Sigmoid colon (tissue), 7 donors: ENCODE data around the gene DIP2C. TPM values are rescaled to one million over a fixed set of nuclear protein-coding genes. Genes with fewer than 3 reads are reported as not detected.
"Not testable (repeated sequence)": the region's sequence is repeated elsewhere in the genome, so short reads cannot be mapped to it uniquely, and the experiment has no call there.

ENCODE experiments used
- DNase-seq: peaks from one replicate; pipeline ENCODE4 v3.0.0-alpha.2; 2019
- H3K27ac ChIP-seq, 4 donors: fragments of 200-600 bp; sonication (generic); one replicate each; pipeline ENCODE4 v1.5.1; 2016 to 2019; ENCODE audit warnings: mild to moderate bottlenecking in 1 of 4
- H3K27me3 ChIP-seq, 3 donors: fragments of 200-600 bp; sonication (generic); one replicate each; pipeline ENCODE4 v1.5.1; 2019; ENCODE audit warnings: mild to moderate bottlenecking in 1 of 3
- H3K36me3 ChIP-seq, 4 donors: fragments of 200-600 bp; sonication (generic); one replicate each; pipeline ENCODE4 v1.5.1; 2016 to 2019
- H3K4me1 ChIP-seq, 4 donors: fragments of 200-600 bp; sonication (generic); one replicate each; pipeline ENCODE4 v1.5.1; 2017 to 2019
- H3K4me3 ChIP-seq, 4 donors: fragments of 200-600 bp; sonication (generic); one replicate each; pipeline ENCODE4 v1.5.1; 2017 to 2019; ENCODE audit warnings: mild to moderate bottlenecking in 2 of 4, moderate library complexity in 1 of 4
- H3K9me3 ChIP-seq, 4 donors: fragments of 200-600 bp in 3 of 4; sonication (generic) in 3 of 4; one replicate each; pipeline versions ENCODE4 v1.5.1 to v1.6.1; 2013 to 2019
- EP300 ChIP-seq, 4 donors: sonication (generic); formaldehyde crosslinking; IDR thresholded peaks; one replicate each; pipeline ENCODE4 v1.6.1; 2017; ENCODE audit warnings: antibody characterized with exemption in 4 of 4
- POLR2A ChIP-seq, 2 donors: fragments of 450-650 bp; IDR thresholded peaks; one replicate each; pipeline ENCODE4 v1.6.1; 2016; ENCODE audit warnings: antibody characterized with exemption in 2 of 2, mild to moderate bottlenecking in 2 of 2, moderate library complexity in 2 of 2
- POLR2AphosphoS5 ChIP-seq, 4 donors: sonication (generic); formaldehyde crosslinking; IDR thresholded peaks; one replicate each; pipeline ENCODE4 v1.6.1; 2017; ENCODE audit warnings: antibody characterized with exemption in 4 of 4
- WGBS, 2 donors: extraction: QIAGEN DNeasy Blood & Tissue Kit; methylation state at CpG; one replicate each; pipeline ENCODE4 v1.1.7; 2013; 5-methylcytosine and 5-hydroxymethylcytosine counted together
- intact Hi-C: fragments of 100-400 bp; cut with DNase I; formaldehyde crosslinking; loops from one replicate; pipeline ENCODE4 v1.15.1; 2023
- polyA plus RNA-seq, 3 donors: library from polyadenylated mRNA; stranded (reverse); fragments of 200-250 nt; gene quantifications; one replicate each; pipeline ENCODE4 v1.2.3, GENCODE V29; 2013
- total RNA-seq, 4 donors: library from RNA; depleted of rRNA; stranded (reverse); fragments of >200 nt; gene quantifications; one replicate each; pipeline ENCODE4 v1.1.0, GENCODE V29; 2016
- TF ChIP-seq, protein P1 (sequence below), 4 experiments: fragments of 450-650 bp in 3 of 4; fragments of 200-600 bp in 1 of 4; IDR thresholded peaks; one replicate each; pipeline ENCODE4 v1.5.1; 2016 to 2019; ENCODE audit warnings: antibody characterized with exemption in 4 of 4, mild to moderate bottlenecking in 3 of 4, moderate library complexity in 2 of 4
- donor health status: healthy with polysubstance abuse.
- donor health status: Bipolar disorder and iron deficiency.
- donor health status: healthy.

The DIP2C gene
- total and polyA plus RNA-seq, 7 donors: 1.8 to 67.9 (median 42.1) TPM

DNA sequence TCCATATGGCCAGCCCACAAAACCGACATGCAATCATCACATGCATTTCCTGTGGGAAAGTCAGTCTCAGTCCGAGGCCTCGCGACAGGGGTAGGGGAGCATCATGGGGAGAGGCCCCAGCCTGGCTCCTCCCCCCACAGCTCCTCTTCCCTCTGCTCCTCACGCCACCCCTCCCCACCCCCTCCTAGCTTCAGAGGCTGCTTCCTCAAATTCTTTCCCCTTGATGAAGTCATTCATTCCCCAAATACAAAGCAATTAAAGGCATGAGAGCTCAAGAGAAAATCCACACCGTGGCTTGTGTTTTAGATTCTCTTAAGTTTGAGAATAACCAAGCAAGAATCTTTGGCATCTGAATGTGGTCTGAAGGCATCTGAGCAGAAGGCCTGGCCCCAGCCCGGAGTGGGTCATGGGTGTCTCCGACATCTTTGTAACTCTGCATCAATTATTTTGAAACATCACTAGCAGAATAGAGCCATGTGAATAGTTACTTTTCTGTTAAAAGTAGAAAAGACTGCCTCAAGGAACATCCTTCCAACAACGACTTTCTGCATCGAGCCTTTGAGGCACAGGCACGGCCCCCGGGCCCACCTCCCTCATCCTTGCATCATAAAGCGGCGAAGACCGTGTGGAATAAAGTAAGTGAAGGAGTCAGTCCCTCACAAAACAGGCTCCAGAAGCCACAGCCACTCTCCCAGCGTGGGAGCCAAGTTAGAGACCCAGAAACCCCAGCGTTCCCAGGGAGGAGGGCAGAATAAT is 90.9 kb downstream of the DIP2C start:
- Histone ChIP-seq H3K27me3 (no peaks in the 10 kb centered on the region), H3K36me3 (no peaks in the 10 kb centered on the region), H3K9me3 (no peaks in the 10 kb centered on the region), H3K27ac (peak overlapping the region; percentile 12 to 79 (median 72)), H3K4me1 (peaks cover 0 to 72% (median 67%) of the 10 kb centered on the region in 4 donors), H3K4me3 (no peak overlapping the region)
- WGBS, 2 donors: 72 to 78% methylated on average over 17 of the region's 17 CpGs
- intact Hi-C loops: no loop called here
- no peak for TF ChIP-seq POLR2AphosphoS5 (IDR thresholded peaks at IDR 0.05)
- no peak for TF ChIP-seq EP300 (IDR thresholded peaks at IDR 0.05)
- TF ChIP-seq, protein P1, sequence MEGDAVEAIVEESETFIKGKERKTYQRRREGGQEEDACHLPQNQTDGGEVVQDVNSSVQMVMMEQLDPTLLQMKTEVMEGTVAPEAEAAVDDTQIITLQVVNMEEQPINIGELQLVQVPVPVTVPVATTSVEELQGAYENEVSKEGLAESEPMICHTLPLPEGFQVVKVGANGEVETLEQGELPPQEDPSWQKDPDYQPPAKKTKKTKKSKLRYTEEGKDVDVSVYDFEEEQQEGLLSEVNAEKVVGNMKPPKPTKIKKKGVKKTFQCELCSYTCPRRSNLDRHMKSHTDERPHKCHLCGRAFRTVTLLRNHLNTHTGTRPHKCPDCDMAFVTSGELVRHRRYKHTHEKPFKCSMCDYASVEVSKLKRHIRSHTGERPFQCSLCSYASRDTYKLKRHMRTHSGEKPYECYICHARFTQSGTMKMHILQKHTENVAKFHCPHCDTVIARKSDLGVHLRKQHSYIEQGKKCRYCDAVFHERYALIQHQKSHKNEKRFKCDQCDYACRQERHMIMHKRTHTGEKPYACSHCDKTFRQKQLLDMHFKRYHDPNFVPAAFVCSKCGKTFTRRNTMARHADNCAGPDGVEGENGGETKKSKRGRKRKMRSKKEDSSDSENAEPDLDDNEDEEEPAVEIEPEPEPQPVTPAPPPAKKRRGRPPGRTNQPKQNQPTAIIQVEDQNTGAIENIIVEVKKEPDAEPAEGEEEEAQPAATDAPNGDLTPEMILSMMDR (IDR thresholded peaks at IDR 0.05): no peak
- no peak for TF ChIP-seq POLR2A (IDR thresholded peaks at IDR 0.05)
- no peak for DNase-seq

DNA sequence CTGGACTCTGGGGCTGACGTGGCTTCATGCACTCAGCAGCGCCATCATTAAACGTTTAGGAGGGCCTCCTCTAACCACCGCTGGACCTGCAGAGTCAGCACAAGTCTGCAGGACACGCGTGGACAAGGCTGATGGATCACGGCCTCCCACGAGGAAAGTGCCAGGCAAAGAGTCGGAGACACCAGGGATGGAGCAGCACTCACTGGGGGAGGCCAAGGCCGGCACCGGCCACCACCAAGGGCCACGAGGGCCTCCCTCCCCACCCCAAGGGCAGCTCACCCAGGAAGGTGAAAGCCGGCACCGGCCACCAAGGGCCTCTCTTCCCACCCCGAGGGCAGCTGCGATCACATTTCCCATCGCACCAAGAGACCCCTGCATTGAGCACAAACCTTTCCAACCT is 91.5 kb downstream of the DIP2C start:
- H3K9me3 ChIP-seq: no peaks in the 10 kb centered on the region
- peak overlapping the region; percentile 12 to 79 (median 72) for H3K27ac ChIP-seq
- WGBS, 2 donors: 94 to 96% methylated on average over 17 of the region's 17 CpGs
- no peak for DNase-seq
- intact Hi-C loops: no loop called here
- H3K27me3 ChIP-seq: no peaks in the 10 kb centered on the region
- H3K4me3 ChIP-seq: no peak overlapping the region
- TF ChIP-seq EP300 (IDR thresholded peaks at IDR 0.05): no peak
- TF ChIP-seq POLR2A (IDR thresholded peaks at IDR 0.05): no peak
- TF ChIP-seq POLR2AphosphoS5 (IDR thresholded peaks at IDR 0.05): no peak
- TF ChIP-seq, protein P1 (IDR thresholded peaks at IDR 0.05): no peak
- H3K36me3 ChIP-seq: no peaks in the 10 kb centered on the region
- peaks cover 0 to 69% (median 68%) of the 10 kb centered on the region in 4 donors for H3K4me1 ChIP-seq

DNA sequence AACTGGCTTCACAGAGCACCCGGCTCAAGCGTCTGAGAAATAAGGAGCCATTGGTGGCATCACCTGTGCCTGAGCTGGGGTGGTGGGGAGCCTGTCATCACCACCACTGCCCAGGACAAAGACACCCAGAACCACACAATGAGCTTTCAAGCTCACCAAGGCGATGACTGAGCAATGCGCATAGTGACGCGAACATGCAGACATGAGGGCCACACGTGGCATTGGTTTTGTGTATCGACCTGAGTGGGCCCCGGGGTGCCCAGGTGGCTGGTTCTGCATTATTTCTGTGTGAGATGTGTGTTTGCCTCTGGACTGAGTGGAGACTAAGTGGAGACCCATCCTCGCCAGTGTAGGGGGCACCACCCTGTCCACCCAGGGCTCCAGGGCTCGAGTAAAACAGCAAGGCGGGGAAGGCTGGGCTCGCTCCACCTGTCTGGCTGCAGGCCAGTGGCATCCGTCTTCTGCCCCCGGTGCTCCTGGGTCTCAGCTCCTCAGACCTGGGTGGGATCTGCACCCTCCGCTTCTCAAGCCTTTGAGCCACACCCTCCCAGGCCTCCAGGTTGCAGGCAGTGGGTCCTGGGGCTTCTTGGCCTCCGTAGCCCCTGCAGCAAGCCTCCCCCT is 92.6 kb downstream of the DIP2C start:
- Histone ChIP-seq H3K4me1 (peaks cover 0 to 64% (median 59%) of the 10 kb centered on the region in 4 donors), H3K9me3 (no peaks in the 10 kb centered on the region), H3K27me3 (no peaks in the 10 kb centered on the region), H3K27ac (peak overlapping the region in 2 of 4 donors; percentile 77 to 79), H3K4me3 (no peak overlapping the region), H3K36me3 (no peaks in the 10 kb centered on the region)
- no peak for DNase-seq
- intact Hi-C loops: no loop called here
- no peak for TF ChIP-seq POLR2AphosphoS5 (IDR thresholded peaks at IDR 0.05)
- TF ChIP-seq, protein P1 (IDR thresholded peaks at IDR 0.05): no peak
- no peak for TF ChIP-seq EP300 (IDR thresholded peaks at IDR 0.05)
- no peak for TF ChIP-seq POLR2A (IDR thresholded peaks at IDR 0.05)
- WGBS, 2 donors: 94 to 96% methylated on average over 17 of the region's 17 CpGs

DNA sequence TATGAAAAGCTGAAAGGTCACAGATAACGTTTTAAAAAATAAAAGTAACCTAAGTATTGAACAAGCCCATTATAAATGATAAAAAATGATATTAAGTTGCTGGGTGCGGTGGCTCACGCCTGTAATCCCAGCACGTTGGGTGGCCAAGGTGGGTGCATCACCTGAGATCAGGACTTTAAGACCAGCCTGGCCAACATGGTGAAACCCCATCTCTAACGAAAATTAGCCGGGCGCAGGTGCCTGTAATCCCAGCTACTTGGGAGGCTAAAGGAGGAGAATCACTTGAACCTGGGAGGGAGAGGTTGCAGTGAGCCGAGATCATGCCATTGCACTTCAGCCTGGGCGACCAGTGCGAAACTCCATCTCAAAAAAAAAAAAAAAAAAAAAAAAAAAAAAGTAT is 93.3 kb downstream of the DIP2C start:
- DNase-seq, H3K9me3 ChIP-seq, intact Hi-C loops, H3K27ac ChIP-seq, H3K36me3 ChIP-seq, H3K4me3 ChIP-seq, H3K27me3 ChIP-seq: not testable (repeated sequence)
- H3K4me1 ChIP-seq: peaks cover 0 to 57% (median 52%) of the 10 kb centered on the region in 4 donors
- 93 to 97% methylated on average over 10 of the region's 10 CpGs for WGBS, 2 donors

DNA sequence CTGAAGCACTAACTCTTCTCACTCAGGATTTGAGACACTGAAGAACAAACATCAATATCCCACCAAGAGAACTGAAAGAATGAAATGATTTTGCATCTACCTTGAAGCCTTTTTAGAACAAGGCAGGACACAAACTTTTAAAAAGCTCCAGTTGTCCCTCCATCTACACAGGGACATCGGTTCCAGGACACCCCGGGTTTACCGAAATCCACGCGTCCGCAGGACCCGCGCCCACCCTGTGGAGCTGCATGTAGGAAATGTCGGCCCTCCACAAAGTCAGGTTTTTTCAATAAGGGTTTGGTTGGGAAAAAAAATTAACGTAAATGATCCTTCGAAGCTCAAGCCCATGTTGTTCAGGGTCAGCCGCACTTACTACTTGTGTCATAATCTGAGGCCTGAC is 94.0 kb downstream of the DIP2C start:
- no peak for DNase-seq
- H3K27ac ChIP-seq: peak overlapping the region in 2 of 4 donors; percentile 8 to 74
- no peaks in the 10 kb centered on the region for H3K9me3 ChIP-seq
- no peaks in the 10 kb centered on the region for H3K36me3 ChIP-seq
- WGBS, 2 donors: 97% methylated on average over 12 of the region's 12 CpGs
- H3K4me1 ChIP-seq: peaks cover 0 to 53% (median 47%) of the 10 kb centered on the region in 4 donors
- TF ChIP-seq, protein P1 (IDR thresholded peaks at IDR 0.05): no peak
- TF ChIP-seq POLR2A (IDR thresholded peaks at IDR 0.05) (no peak), POLR2AphosphoS5 (IDR thresholded peaks at IDR 0.05) (no peak), EP300 (IDR thresholded peaks at IDR 0.05) (no peak)
- intact Hi-C loops: no loop called here
- H3K27me3 ChIP-seq: no peaks in the 10 kb centered on the region
- H3K4me3 ChIP-seq: no peak overlapping the region
